SK-MEL-5 (cell line): ENCODE results near the gene DAPK2. TPM values are rescaled to one million over a fixed set of nuclear protein-coding genes. Genes with fewer than 3 reads are reported as not detected.

ENCODE experiments used
- DNase-seq: peaks from one replicate; pipeline ENCODE4 v3.0.0-alpha.2; 2016; ENCODE audit warnings: low read depth, low spot score
- in situ Hi-C: cut with HindIII; loops from 2 replicates; pipeline ENCODE4 v1.10.0; 2016; ENCODE audit warnings: low sequenced_read_pairs, high pct_unique_total_duplicates, low pct_unique_long_range_greater_than_20kb
- total RNA-seq: library from RNA; depleted of rRNA; stranded (reverse); fragments of >200 nt; shearing (Covaris generic); gene quantifications from 2 replicates; pipeline ENCODE4 v1.2.3, GENCODE V29; 2014

DAPK2 gene
- total RNA-seq, 1 experiment from 2014 or later: 0.69 TPM

- no peak for DNase-seq
- in situ Hi-C loops: no loop called here
Measured at GRCh38 chr15:64009798-64010261, 36.5 kb downstream of the DAPK2 start.

DNA sequence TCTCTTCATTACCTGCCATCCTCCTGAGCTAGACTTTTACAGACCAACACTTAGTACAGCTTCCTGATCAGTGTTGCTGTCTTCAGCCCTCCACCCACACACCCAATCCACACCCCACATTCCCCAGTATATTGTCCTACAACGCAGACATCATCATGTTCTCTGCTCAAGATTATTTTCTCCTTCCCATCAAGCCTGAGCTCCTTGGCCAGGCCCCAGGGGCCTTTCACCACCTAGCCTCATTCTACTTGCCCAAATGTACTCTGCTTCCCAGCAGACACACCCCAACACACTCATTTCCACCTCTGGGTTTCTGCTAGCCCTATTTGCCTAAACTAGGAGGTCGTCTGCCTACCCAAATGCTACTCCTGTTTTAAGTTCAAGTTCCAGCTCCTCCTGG, 37.0 kb downstream of the DAPK2 start:
- DNase-seq: no peak
- in situ Hi-C loops: no loop called here

GRCh38 chr15:64008177-64008576, 38.1 kb downstream of the DAPK2 start:
- in situ Hi-C loops: no loop called here

GRCh38 chr15:64006642-64007041, 39.6 kb downstream of the DAPK2 start:
- no peak for DNase-seq
- in situ Hi-C loops: no loop called here

More at GRCh38 chr15:64008177-64008576, 38.1 kb downstream of the DAPK2 start:
- no peak for DNase-seq

- DNase-seq: no peak
- in situ Hi-C loops: no loop called here
Measured at GRCh38 chr15:64004587-64004986, 41.7 kb downstream of the DAPK2 start.

- no peak for DNase-seq
- in situ Hi-C loops: no loop called here
Measured at GRCh38 chr15:64004056-64004455, 42.2 kb downstream of the DAPK2 start.

GRCh38 chr15:64003182-64003581, 43.1 kb downstream of the DAPK2 start:
- in situ Hi-C loops: no loop called here
- no peak for DNase-seq

- in situ Hi-C loops: no loop called here
- DNase-seq: no peak
Measured at GRCh38 chr15:64001148-64001547, 45.1 kb downstream of the DAPK2 start.

DNA sequence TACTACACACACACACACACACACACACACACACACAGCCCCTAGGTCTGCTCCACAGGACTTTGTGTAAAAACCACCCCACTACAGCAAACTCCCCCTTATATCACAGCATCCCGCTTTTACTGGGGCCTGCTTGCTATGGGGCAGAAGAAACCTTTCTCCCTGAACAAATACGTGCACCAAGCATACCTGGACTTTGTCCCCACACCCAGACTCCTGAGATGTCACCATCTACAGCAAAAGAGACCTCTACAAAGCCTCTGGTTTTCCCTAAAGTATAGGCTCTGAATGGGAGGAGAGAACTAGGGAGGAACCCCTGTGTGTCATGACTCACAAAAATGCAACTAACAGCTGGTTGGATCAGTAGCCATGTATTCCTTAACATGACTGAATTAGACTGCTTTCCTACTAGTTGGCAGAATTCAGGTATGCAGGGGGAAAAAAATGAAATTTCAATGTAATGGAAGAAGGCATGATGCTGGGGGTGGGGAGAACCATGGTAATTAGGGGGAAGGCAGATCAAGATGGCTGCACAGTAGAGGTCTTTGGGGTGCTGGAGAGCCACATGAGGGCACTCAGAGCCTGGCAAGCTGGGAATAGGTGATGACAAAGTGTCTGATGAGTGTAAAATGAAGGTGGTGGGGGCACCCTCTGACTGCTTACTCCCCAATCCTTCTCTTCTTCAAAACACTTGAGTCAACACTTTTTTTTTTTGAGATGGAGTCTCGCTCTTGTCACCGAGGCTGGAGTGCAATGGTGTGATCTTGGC, 45.9 kb downstream of the DAPK2 start:
- in situ Hi-C loops: no loop called here
- no peak for DNase-seq

- in situ Hi-C loops: no loop called here
- no peak for DNase-seq
Measured at GRCh38 chr15:63999177-63999576, 47.1 kb downstream of the DAPK2 start.

- no peak for DNase-seq
- in situ Hi-C loops: no loop called here
Measured at GRCh38 chr15:63998489-63998888, 47.8 kb downstream of the DAPK2 start.

- in situ Hi-C loops: no loop called here
- no peak for DNase-seq
Measured at GRCh38 chr15:63997715-63998442, 48.4 kb downstream of the DAPK2 start.

GRCh38 chr15:63996794-63997357, 49.4 kb downstream of the DAPK2 start:
- no peak for DNase-seq
- in situ Hi-C loops: no loop called here

DNA sequence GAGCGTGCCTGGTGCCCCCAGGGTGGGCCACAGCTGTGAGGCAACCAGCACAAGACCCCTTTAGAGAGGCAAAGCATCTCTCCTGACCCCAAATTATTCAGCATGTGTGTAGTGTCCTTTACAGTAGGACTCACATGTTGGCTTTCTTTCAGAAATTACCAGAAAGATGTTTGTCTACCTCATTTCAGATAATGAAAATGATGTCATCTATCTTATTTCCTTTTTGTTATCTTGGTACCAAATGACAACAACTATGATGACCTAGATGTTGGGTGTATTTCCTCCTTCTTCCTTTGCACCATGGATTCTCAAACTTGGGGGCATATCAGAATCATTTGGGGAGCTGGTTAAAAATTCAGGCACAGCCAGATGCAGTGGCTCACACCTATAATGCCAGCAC, 50.5 kb downstream of the DAPK2 start:
- no peak for DNase-seq
- in situ Hi-C loops: no loop called here

DNA sequence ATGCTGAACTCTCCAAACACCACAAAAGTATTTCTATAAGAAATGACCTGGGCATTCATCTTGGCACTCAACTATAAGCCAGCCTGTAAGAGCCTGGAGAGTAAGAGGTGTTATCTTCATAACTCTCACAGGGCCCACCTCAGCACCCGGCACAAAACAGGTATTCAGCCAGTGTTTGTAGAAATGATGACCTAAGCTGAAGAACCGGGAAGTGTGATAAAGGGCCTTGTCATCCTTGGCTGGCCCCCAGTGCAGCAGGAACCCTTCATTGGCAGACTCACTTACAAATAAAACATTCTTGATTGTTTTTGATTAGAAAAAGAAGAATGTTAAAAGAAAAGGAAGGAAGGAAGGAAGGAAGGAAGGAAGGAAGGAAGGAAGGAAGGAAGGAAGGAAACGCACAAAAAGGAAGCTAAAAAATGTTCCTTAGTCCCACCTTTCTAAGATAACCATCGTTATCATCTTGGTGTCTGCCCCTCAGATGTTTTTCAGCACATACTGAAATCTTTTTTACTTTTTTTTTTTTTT, 52.1 kb downstream of the DAPK2 start:
- no peak for DNase-seq
- in situ Hi-C loops: no loop called here

DNA sequence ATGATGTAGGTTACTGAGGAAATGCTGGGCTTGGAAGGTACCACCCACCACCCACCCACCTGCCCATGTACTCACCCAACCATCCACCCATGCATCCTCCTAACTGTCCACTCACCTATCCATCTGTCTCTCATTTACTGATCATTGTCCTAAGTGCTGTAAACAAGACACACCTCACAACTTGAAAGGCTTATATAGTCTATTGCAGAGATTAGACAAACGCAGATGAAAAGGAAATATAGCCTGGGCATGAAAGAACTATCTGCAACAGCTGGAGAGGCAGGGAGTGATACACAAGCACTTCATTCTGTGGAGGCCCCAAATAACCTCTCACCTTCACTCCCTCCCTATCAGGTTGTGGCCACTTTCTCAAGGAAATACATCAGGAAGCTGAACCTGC, 54.0 kb downstream of the DAPK2 start:
- DNase-seq: no peak
- in situ Hi-C loops: no loop called here

- in situ Hi-C loops: no loop called here
- DNase-seq: no peak
Measured at GRCh38 chr15:63991706-63992105, 54.6 kb downstream of the DAPK2 start.

DNA sequence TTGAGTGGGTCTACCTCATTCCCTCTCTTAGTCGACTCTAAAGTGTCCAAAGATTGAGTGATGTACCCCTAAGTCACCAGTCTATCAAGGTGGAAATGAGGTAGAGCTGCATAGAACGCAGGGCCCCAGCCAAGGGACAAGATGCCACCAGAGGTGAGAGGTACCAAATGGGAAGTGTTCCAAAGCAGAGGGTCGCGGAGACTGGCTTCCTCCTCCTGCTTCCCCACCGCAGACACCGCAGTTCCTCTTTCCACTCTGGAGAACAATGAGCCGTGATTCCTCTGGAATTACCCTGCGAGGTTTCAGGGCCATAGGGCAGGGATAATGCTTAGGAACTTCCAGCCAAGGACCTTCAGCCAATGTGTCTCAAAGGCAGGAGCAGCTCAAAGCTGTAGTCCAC, 55.8 kb downstream of the DAPK2 start:
- DNase-seq: no peak
- in situ Hi-C loops: no loop called here
